Measurements from ENCODE around the gene KRT79.

The KRT79 gene

DNA sequence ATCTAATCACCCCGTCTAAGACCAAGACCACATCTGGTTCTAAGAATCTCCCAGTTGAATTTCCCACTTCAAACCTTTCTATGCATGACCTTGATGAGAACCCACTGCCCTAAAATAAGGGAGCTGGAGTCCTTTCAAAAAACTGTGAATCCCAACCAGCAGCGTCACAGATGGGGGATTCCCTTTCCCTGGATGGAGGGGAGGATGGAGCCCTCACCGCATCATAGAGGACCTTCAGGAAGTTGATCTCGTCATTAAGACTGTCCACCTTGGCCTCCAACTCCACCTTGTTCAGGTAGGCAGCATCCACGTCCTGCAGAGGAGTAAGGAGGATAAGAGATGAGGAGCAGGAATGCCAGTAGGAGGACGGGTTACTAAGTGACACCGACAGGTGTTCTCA lies 24.9 kb downstream of the KRT79 start:
- in situ Hi-C loops (cut with MboI; ENCODE audit: low sequenced_read_pairs): no loop called here

DNA sequence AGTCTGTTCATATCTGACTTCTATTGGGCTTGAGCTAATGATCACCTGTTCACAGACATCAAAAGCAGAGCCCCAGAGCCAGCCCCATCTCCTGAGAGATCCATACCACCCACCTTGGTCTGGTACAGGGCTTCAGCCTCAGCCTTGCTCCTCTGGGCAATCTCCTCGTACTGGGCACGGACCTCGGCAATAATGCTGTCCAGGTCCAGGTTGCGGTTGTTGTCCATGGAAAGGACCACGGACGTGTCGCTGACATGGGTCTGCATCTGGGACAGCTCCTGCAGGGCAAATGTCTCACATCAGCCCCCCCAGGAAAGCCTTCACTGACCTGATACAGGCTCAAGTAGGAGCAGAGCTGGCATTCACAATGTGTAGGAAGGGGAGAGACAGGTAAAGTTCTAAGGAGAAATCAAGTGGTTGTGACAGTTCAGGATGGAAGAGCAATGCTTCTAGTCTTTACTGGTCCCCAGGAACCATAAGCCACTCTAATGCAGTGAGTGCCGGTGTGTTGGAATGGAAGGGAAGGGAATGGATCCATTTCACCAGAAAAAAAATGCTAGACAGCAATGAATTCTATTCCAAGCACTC lies 25.4 kb downstream of the KRT79 start:
- in situ Hi-C loops (cut with MboI; ENCODE audit: low sequenced_read_pairs): no loop called here

DNA sequence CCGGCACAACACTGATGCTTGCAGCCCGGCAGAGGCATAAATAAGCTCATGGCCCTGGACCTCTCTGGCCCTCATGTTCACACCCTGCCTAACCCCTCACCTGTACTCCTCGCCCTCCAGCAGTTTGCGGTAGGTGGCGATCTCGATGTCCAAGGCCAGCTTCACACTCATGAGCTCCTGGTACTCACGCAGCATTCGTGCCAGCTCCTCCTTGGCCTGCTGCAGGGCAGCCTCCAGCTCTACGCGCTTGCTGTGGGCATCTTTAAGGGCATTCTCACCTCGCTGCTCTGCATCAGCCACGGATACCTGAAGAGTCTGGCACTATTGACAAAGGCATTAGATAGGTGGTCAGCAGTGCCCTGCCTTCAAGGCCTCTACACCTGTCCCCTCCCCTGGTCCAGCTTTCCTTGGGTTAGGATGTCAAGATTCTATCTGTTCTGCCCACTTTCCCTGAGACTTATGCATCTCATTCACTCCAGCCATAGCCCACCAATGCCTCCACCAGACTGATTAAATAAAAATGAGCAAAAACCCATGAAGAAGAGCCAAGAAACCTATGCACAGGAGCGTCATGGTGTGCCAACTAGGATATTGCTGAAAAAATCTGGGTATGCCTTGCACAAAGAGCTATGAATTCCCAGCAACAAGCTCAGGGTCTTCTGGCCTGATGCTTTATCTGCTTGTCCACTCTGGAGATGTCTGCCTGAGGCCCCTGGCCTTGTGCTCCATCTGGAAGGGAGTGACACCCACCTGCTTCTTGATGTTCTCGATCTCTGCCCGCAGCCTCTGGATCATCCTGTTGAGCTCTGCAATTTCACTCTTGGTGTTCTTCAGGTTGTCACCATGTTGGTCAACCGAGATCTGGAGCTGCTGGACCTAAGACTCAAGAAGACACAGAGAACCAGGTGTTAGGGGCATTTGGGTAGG lies 26.3 kb downstream of the KRT79 start:
- in situ Hi-C loops (cut with MboI; ENCODE audit: low sequenced_read_pairs): no loop called here

DNA sequence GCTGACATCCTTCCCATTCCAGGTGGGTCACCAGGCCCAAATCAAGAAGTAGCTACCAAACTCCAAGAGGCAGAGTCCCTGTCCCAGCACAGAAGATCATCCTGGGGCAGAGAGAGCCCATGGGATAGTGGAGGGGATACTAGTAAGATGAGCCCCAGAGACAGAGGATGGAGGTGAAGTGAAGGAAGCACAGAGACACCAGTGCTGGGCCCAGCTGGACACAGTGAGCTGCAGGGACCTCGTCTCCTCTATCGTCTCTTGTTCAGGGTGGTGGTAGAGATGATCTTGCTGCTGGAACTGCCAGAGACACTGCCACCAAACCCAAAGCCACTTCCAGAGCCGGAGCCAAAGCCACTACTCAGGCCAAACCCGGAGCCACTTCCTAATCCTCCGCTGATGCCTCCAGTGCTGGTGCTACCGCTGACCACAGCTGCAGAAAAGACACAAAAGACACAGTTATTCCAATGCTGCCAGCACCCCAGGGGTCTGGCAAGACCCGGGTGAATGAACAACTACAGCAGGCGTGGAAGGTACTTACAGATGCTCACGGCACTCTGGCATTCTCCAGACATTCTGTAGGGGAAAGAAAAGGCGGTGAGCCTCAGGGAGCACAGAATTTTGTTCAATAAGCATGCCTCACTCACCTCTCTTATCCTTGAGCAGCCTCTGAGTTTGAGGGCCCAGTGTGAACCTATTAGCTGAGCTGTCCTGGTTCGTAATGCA lies 27.1 kb downstream of the KRT79 start:
- in situ Hi-C loops (cut with MboI; ENCODE audit: low sequenced_read_pairs): no loop called here

DNA sequence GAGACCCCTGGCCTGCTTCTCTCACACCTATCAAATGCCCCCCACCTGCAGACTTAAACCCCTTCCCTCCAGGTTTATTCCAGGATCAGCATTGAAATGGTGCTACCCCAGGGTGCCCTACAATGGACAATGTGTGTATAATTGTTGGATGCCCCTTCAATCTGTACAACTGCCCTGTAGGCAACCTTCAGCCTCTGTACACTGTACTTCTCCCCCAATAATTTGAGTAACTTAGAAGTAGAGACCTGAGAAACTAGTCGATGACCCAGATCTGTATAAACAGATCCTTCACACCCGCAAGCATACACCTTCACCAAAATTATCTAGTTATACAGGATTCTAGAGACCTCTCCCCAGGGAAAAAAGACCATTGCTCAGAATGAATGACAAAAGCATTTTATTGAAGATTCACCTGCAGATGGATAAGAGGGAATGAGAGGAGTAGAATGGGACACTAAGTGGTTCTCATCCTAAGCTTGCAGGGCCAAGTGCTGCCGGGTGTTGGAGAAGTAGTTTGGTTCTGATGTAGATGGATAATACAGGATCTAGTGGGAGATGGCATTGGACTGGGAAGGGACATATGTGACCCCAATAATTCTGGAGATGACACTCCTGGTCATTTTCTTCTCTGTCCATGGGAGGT lies 27.8 kb downstream of the KRT79 start:
- in situ Hi-C loops (cut with MboI; ENCODE audit: low sequenced_read_pairs): no loop called here

DNA sequence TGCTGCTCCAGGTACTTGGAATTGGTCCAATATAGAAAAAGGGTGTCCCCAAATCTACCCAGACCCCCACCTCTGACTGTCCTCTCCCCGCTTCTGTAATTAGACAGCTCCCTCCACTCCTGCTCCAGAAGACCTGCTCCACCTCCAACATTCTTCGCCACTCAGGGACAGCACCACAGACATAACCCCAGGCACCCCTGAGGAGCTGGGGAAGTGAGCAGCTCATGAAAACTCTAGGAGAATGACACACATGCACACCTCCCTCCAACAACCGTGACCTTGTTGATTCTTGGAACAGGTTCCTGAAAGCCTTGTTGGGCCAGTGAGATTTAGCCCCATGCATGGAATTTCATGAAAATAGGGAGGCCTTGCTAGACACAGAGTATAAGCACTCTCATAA lies 28.4 kb downstream of the KRT79 start:
- in situ Hi-C loops (cut with MboI; ENCODE audit: low sequenced_read_pairs): no loop called here

DNA sequence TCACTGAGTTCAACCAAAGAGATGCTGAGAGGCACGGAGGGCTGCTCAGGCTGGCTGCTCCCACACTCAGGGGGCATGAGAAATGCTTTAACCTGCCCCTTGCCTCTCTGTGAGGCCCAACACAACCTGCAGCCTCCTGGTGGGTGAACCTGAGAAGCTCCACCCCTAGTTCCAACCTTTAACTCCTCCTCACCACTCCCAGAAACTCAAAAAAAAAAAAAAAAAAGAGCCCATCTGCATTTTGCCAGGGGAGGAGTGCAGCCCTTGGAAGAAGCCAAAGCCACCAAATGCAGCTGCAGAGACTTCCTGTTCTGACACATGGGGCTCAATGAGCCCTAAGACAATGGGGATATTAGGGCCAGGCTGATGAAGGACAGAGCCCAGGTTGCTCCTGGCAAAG lies 29.1 kb downstream of the KRT79 start:
- in situ Hi-C loops (cut with MboI; ENCODE audit: low sequenced_read_pairs): no loop called here

DNA sequence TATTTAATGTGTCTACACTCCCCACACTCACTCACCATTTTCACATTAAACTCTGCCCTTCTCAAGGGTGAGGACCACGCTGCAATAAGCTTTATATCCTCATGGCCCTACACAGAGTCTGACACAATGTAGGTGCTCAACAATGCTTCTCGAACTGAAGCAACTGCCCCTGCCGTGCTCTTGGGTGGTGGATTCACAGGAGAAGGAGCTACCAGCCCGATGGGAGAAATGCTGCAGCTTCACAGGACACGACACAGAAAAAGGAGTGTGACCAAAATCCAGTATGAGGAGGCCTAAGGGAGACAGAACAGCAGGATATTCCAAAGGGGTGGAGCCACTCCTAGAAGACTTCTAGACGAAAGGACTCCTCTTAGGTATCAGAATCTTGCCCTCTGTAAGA lies 31.7 kb downstream of the KRT79 start:
- in situ Hi-C loops (cut with MboI; ENCODE audit: low sequenced_read_pairs): no loop called here

DNA sequence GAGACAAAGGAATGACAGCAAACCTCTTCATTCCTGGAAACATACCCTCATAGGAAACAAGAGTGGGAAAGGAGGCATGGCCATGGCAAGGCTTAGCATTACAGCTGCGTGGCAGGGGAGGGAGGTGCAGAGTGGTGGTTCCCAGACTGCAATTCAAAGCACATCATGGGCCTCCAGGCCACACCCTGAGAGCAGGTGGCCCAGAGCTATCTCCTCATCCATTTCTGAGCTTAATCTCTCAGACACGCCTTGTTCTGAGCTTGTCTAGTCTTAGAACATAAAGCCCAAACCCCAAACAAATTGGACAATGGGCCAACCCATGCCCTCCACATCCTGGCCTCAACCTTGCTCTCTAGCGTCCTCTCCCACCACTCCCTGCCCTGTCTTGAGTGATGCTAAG lies 32.3 kb downstream of the KRT79 start:
- in situ Hi-C loops (cut with MboI; ENCODE audit: low sequenced_read_pairs): no loop called here

DNA sequence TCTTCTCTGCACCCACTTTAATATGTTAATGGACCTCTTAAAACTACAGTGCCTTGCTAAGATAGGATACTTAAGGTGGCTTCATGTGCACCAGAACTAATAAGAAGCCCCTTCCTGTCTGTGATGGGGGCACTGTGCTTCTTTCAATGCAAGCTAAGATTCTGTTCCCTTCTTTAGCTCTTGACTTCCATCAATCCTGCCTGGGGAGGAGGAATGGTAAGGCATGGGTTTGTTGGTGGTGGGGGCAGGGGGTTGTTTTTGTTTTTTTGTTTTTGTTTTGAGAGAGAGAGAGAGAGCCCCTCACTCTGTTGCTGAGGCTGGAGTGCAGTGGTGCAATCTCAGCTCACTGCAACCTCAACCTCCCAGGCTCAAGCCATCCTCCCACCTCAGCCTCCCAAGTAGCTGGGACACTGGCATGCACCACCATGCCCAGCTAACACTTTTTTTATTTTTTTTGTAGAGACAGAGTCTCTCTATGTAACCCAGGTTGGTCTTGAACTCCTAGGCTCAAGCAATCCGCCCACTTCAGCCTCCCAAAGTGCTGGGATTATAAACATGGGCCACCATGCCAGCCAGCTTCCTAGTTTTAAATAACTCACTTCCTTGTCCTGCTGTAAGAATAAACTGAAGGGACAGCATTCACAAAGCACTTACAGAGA lies 33.7 kb downstream of the KRT79 start:
- in situ Hi-C loops (cut with MboI; ENCODE audit: low sequenced_read_pairs): no loop called here

DNA sequence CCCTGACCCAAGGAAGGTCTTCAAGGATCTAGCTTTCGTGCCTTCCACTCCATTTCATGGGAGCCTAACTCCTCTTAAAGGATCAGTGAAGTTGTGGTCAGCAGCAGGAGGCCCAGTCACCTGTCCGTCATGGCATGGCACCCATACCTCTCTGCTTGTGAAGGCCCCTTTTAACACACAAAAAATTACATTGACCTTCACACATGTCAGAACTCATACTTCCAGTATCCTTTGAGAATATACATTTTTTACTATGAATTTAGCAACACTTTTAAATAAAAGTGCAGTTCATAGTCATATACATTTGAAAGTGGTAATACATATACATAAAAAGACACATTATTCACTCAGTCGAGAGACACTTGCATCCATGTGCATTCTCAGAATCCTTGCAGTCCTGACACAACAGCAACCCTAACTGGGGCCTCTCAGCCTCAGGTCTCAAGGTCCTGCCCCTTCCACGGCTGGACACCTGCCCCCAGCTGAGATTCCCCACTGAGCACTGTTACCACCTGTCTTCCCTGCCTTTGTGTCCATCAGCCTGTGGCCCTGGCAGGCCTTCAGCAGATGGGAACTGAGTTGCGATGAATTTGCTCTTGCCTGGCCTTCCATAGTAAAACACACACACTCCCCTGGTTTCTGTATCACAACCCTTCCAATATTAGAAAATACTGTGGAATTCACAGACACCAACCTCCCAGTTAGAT lies 34.5 kb downstream of the KRT79 start:
- in situ Hi-C loops (cut with MboI; ENCODE audit: low sequenced_read_pairs): loop anchor here (10.0 kb wide), 1 partner anchor 65 kb away; no protein-coding TSS in a partner anchor

DNA sequence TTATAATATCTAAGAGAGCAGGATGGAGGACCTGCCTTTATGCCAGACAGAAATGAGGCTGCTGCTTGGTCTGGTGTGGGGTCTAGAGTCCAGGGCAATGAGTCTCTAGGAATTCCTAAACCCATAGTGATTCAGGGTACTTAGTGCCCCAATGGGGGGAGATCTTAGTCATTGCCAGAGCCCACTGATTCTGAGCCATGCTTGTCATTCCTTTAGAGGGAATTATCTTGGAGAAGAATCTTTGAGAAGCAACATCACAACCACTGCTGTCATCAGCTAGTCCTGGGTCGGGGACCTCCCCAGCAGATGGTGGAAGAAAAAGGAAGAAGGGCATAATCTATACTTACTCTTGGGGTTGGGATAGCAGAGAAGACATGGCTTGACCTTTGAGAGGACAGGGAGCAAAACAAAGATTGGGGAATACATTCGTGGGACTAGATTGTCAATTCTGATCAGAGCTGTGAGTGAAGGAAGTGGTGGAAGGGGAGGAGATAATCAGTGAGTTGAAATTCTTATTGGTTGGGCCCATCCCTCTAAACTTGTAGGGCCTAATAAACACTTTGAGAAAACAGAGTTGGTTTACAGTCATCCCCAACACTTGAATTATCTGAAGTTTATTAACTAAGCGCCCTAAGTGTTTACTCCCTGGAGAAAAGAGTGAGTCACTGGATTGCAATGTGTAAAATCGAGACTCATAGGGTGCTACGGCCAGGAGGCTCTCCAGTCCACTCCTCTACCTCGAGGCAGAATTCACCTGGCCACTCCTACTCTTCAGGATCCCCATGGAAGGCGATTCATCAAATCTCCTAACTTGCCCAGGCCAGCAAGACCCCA lies 35.2 kb downstream of the KRT79 start:
- in situ Hi-C loops (cut with MboI; ENCODE audit: low sequenced_read_pairs): loop anchor here (10.0 kb wide), 1 partner anchor 66 kb away; no protein-coding TSS in a partner anchor

DNA sequence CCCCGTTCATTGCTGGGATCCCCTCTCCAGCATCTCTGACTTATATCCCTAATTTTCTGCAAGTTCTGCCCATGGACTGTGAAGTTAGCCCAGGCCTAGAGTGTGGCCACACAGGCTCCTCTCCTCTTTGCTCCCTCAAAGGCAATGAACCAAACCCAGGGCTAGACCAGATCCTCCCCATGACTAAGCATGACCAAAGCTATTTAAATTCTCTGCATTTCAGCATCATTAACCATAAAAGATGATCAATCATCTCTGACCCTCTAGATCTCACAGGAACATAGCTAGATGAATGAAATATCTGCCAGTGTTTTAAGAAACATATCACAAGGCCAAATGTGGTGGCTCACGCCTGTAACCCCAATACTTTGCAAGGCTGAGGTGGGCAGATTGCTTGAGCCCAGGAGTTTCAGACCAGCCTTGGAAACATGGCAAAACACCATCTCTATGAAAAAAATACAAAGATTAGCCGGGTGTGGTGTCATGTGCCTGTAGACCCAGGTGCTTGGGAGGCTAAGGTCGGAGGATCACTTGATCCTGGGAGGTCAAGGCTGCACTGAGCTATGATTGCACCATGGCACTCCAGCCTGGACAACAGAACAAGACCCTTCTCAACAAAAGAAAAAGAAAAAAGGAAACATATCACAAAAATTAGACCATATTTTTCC lies 36.0 kb downstream of the KRT79 start:
- in situ Hi-C loops (cut with MboI; ENCODE audit: low sequenced_read_pairs): loop anchor here (10.0 kb wide), 1 partner anchor 67 kb away; no protein-coding TSS in a partner anchor

DNA sequence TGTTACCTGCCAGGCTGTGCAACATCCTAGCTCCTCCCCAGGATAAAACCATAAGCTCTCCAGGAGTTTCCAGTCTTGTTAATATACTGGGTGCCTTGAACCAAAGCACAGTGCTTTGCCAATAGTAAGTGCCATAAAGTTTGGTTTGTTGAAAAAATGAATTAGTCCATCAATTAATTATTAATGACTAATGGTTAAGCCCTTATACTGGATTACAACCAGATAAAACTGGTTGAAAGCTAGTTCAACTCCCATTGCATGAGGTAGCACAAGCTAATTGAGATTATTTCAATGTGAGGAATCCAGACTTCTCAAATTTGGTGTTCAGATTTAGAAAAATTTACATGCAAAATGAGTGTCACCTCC lies 36.6 kb downstream of the KRT79 start:
- in situ Hi-C loops (cut with MboI; ENCODE audit: low sequenced_read_pairs): loop anchor here (10.0 kb wide), 1 partner anchor 67 kb away; no protein-coding TSS in a partner anchor

DNA sequence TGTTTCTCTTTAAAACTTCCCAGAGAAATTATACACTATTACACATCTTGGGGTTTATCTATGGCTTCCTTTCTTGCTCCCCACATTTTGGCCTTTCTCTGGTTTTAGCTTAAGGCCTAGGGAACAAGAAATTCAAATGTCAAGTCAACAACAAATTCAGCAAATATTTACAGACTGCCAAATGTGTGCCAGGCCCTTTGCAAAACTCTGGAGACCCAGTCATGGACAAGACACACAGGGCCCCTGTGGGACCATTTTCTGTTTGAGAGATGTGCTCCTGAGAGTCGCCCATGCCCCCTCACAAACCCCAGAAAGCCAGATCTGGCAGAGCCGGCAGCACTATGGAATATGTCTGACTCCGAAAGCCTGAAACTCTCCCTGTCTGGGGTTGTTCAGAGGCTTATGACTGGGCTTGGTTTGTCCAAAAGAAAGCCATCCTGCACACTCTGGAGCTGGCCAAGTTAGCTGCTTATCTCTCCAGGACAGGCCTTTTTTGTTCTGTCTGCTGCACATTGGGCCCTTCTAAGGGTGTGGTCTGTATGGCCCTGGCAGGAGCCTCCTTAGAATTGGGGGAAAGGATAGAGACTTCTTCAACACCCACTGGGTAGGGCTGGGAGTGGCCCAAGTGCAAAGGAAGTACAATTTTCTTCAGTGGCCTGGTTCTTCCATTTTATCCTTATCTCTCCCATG lies 37.1 kb downstream of the KRT79 start:
- in situ Hi-C loops (cut with MboI; ENCODE audit: low sequenced_read_pairs): loop anchor here (10.0 kb wide), 1 partner anchor 68 kb away; no protein-coding TSS in a partner anchor

DNA sequence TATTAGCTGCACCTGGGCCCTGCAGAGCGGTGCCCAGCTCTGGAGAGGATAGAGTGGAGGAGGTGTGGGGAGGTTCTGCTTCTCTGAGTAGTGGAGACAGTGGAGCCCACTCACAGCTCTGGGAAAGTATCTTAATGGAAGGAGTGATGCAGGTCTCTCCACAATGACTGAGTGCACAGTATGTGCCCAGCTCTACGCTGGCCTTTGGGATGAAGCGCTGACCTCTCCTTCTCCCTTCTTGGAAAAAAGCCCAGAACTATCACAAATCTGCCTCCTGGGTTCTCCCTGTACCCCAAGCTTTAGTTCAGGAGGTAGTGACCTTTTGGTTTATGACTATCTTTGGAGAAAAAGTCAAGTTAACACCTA lies 37.7 kb downstream of the KRT79 start:
- in situ Hi-C loops (cut with MboI; ENCODE audit: low sequenced_read_pairs): loop anchor here (10.0 kb wide), 1 partner anchor 68 kb away; no protein-coding TSS in a partner anchor

DNA sequence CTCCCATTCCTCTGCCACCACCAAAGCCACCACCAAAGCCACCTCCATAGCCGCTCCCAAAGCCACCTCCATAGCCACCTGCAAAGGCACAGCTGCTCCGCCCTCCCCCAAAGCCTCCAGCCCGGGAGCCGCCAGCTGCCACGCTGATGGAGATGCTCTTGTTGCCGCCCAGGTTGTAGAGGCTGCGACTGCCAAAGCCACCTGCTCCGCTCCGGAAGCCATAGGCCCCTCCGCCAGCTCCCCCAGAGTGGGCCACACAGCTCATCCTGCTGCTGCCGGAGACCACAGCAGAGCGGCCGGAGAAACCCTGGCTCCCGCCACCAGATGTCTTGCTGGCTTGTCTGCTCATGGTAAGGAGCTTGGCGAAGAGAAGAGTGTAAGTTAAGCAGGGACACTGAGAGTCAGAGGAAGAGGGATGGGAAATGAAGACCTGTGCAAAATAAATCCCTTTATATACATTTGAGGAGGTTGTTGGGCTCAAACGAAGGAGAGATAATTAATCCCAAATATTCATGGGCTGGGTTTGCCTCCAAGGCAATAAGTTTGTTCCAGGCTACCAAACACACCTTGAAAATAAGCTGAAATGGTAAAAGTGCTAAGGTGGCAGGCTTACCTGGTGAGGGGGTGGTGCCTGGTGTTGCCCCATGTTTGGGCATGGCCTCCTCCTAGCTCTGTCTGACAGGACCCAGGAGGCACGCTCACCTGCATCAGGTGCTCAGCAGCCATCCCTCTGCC lies 38.2 kb downstream of the KRT79 start, which contains the start of gene KRT3:
TSS of gene KRT3 (minus strand) at position 424 of the 735 bp plus-strand sequence. CDS start at position 349, 75 bp downstream.
- in situ Hi-C loops (cut with MboI; ENCODE audit: low sequenced_read_pairs): loop anchor here (10.0 kb wide), 1 partner anchor 69 kb away; no protein-coding TSS in a partner anchor

All from HL-60/S4 treated with phorbol 12-myristate 13-acetate at 8.2 ng/mL for 4 days and 3 days (cell line).